Thyroid gland (tissue), 4 donors: ENCODE data around the gene CDH23.

ENCODE experiments used
- CTCF ChIP-seq, 6 experiments: fragments of 200-600 bp in 3 of 6; fragments of 450-650 bp in 3 of 6; sonication (generic) in 3 of 6; IDR thresholded peaks; one replicate each; pipeline ENCODE4 v1.5.1; 2016 to 2019; ENCODE audit warnings: antibody characterized with exemption in 6 of 6, mild to moderate bottlenecking in 2 of 6, inconsistent platforms in 1 of 6, moderate library complexity in 1 of 6
- POLR2A ChIP-seq, 2 donors: fragments of 450-650 bp; IDR thresholded peaks; one replicate each; pipeline ENCODE4 v1.6.1; 2017; ENCODE audit warnings: antibody characterized with exemption in 2 of 2, mild to moderate bottlenecking in 2 of 2, moderate library complexity in 1 of 2

GRCh38 chr10:71724539-71724938 is 327.8 kb downstream of the CDH23 start:
- TF ChIP-seq CTCF (IDR thresholded peaks at IDR 0.05) (no peak), POLR2A (IDR thresholded peaks at IDR 0.05) (no peak)
